Measurements from ENCODE around the gene CDKN1A. TPM values are rescaled to one million over a fixed set of nuclear protein-coding genes. Genes with fewer than 3 reads are reported as not detected.
A peak's percentile ranks its signal among the peaks of the same experiment; 100 is the strongest.

The CDKN1A gene
- polyA plus RNA-seq, 3 donors, result 117 to 1,223 (median 144) TPM

- H3K4me3 Mint-ChIP-seq, result no peak overlapping the region
- intact Hi-C loops (cut with micrococcal nuclease), result no loop called here
- H3K4me1 ChIP-seq (ENCODE audit: control insufficient read depth in 1 of 2, insufficient read depth in 2 of 2, low read length in 2 of 2), result peaks cover 24 to 34% of the 10 kb centered on the region in 2 donors
These were observed 46.2 kb downstream of the CDKN1A start for GRCh38 chr6:36724514-36725390.

More at GRCh38 chr6:36724514-36725390, 46.2 kb downstream of the CDKN1A start:
- Mint-ChIP-seq H3K9me3 (peaks cover 2 to 4% (median 3%) of the 10 kb centered on the region in 7 donors), H3K27me3 (ENCODE audit: low read depth in 3 of 3) (peaks cover 0 to 2% (median 2%) of the 10 kb centered on the region in 3 donors), H3K27ac (peak overlapping the region in 5 of 7 donors; percentile 3 to 73 (median 44)), H3K4me1 (peaks cover 39% of the 10 kb centered on the region), H3K36me3 (peaks cover 34 to 87% of the 10 kb centered on the region in 2 donors)
- H3K79me2 ChIP-seq (ENCODE audit: insufficient read depth, low read length), result peaks cover 19% of the 10 kb centered on the region
- H3K4me2 ChIP-seq (replicated peaks; ENCODE audit: extremely low read depth, low read length, poor library complexity, severe bottlenecking), result no peak overlapping the region
- H3K9ac ChIP-seq (ENCODE audit: insufficient read depth, low read length, poor library complexity, severe bottlenecking), result no peak overlapping the region
- peaks cover 39 to 61% of the 10 kb centered on the region in 2 donors for H3K36me3 ChIP-seq (replicated peaks in 1 of 2; ENCODE audit: control insufficient read depth in 1 of 2, insufficient read depth in 2 of 2, low read length in 2 of 2)
- H4K20me1 ChIP-seq (ENCODE audit: insufficient read depth, low read length), result no peaks in the 10 kb centered on the region
- peak; percentile 27 to 53 (median 48) for DNase-seq
- H3K9me3 ChIP-seq (replicated peaks in 1 of 2; ENCODE audit: control insufficient read depth in 1 of 2, insufficient read depth in 1 of 2, low read length in 2 of 2), result peaks cover 0 to 4% of the 10 kb centered on the region in 2 donors
- peak; percentile 39 for TF ChIP-seq CTCF (IDR thresholded peaks at IDR 0.05)
- no peak overlapping the region for H3K4me3 ChIP-seq (replicated peaks in 1 of 3; ENCODE audit: low read depth in 2 of 3, low read length in 3 of 3)
- 69% methylated on average over 3 of the region's 13 CpGs for WGBS (ENCODE audit: insufficient coverage)
- H3K27me3 ChIP-seq (ENCODE audit: control insufficient read depth in 2 of 2, insufficient read depth in 2 of 2, low read length in 2 of 2), result no peaks in the 10 kb centered on the region
- H2AFZ ChIP-seq (ENCODE audit: insufficient read depth, low read depth, low read length, poor library complexity, severe bottlenecking), result no peak overlapping the region
- no peak overlapping the region for H3K27ac ChIP-seq (ENCODE audit: low read depth in 1 of 2, low read length in 2 of 2)

Measured in CD14-positive monocyte (primary cell).